Esophagus squamous epithelium (tissue), 4 donors: ENCODE data around the gene DNAJB8.

Source experiments
- POLR2A ChIP-seq, 4 donors: fragments of 450-650 bp; IDR thresholded peaks; one replicate each; pipeline ENCODE4 v1.6.1; 2017; ENCODE audit warnings: antibody characterized with exemption in 4 of 4, mild to moderate bottlenecking in 4 of 4, moderate library complexity in 3 of 4
- TF ChIP-seq, protein P1 (sequence below), 6 experiments: fragments of 450-650 bp in 4 of 6; fragments of 200-600 bp in 2 of 6; sonication (generic) in 2 of 6; IDR thresholded peaks; one replicate each; pipeline ENCODE4 v1.5.1; 2016 to 2019; ENCODE audit warnings: antibody characterized with exemption in 6 of 6, mild to moderate bottlenecking in 4 of 6, moderate library complexity in 4 of 6

DNA sequence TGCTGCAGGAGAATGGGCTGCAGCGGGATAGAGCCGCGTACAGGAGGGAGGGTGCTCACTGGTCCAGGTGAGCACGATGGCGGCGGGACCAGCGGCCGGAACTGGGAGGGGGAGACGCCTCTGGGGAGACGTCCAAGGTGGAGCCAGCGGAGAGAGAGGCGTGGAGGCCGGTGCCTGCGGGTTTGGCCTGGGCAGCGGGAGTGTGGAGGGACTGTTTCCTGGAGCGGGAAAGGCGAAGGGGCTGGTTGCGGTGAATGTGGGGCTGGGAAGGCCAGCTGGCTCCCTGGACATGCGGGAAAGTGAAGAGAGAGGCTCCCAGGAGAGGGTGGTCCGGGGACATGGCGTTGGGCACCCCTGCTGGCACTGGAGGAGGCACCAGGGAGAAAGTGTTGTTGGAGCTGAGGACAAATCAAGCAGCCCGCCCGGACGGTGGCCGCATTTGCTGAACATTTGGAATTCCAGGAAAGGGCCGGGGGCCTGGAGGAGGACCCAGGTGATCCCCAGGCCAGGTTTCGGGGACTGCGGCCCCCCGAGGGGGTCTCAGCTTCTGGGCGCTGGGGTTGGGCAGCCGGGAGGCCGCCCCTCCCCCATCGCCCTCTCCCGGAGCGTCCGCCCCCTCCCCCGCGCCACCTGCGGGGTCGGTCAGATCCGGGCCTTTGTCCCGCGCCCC, 34.3 kb downstream of the DNAJB8 start:
- TF ChIP-seq, protein P1, sequence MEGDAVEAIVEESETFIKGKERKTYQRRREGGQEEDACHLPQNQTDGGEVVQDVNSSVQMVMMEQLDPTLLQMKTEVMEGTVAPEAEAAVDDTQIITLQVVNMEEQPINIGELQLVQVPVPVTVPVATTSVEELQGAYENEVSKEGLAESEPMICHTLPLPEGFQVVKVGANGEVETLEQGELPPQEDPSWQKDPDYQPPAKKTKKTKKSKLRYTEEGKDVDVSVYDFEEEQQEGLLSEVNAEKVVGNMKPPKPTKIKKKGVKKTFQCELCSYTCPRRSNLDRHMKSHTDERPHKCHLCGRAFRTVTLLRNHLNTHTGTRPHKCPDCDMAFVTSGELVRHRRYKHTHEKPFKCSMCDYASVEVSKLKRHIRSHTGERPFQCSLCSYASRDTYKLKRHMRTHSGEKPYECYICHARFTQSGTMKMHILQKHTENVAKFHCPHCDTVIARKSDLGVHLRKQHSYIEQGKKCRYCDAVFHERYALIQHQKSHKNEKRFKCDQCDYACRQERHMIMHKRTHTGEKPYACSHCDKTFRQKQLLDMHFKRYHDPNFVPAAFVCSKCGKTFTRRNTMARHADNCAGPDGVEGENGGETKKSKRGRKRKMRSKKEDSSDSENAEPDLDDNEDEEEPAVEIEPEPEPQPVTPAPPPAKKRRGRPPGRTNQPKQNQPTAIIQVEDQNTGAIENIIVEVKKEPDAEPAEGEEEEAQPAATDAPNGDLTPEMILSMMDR (IDR thresholded peaks at IDR 0.05) = no peak
- no peak for TF ChIP-seq POLR2A (IDR thresholded peaks at IDR 0.05)
